ENCODE data around the gene CALU. TPM values are rescaled to one million over a fixed set of nuclear protein-coding genes. Genes with fewer than 3 reads are reported as not detected.

The CALU gene
- total and polyA plus RNA-seq, 4 donors = 23.9 to 115 (median 99.0) TPM

DNA sequence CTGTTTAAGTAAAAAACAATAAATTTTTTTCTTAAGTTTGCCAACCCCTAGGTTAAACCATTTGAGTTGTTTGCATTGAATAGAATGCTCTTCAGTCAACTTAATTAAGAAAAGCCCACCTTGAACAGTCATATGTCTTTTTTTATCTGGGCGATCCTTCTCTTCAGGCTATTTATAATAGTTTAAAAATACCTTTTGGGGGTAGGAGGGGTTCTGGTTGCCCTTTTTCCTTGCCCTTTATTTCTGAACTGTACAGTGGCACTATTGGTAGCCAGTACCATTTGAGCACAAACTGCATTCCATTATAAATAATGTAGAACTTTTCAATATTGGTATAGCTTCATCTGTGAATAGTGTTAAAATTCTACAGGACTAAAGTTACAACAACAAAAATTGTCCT, 13.1 kb downstream of the CALU start:
- Histone ChIP-seq H3K4me1 (ENCODE audit: control insufficient read depth in 5 of 5, insufficient read depth in 5 of 5, low read length in 5 of 5) (peaks cover 0 to 31% (median 2%) of the 10 kb centered on the region in 5 donors), H3K27me3 (ENCODE audit: control insufficient read depth in 3 of 3, insufficient read depth in 3 of 3, low read length in 2 of 3) (no peaks in the 10 kb centered on the region), H3K9me3 (ENCODE audit: control insufficient read depth in 4 of 4, insufficient read depth in 3 of 4, low read length in 3 of 4) (no peaks in the 10 kb centered on the region), H3K9ac (ENCODE audit: insufficient read depth in 1 of 2, low read length in 2 of 2) (no peak overlapping the region), H3K27ac (ENCODE audit: low read depth in 1 of 2, low read length in 1 of 2) (peak overlapping the region in 1 of 2 donors; percentile 45), H3K36me3 (ENCODE audit: control insufficient read depth in 4 of 4, insufficient read depth in 4 of 4, low read length in 4 of 4) (peaks cover 20 to 45% (median 24%) of the 10 kb centered on the region in 4 donors), H3K4me3 (no peak overlapping the region)
- TF ChIP-seq, protein P1, sequence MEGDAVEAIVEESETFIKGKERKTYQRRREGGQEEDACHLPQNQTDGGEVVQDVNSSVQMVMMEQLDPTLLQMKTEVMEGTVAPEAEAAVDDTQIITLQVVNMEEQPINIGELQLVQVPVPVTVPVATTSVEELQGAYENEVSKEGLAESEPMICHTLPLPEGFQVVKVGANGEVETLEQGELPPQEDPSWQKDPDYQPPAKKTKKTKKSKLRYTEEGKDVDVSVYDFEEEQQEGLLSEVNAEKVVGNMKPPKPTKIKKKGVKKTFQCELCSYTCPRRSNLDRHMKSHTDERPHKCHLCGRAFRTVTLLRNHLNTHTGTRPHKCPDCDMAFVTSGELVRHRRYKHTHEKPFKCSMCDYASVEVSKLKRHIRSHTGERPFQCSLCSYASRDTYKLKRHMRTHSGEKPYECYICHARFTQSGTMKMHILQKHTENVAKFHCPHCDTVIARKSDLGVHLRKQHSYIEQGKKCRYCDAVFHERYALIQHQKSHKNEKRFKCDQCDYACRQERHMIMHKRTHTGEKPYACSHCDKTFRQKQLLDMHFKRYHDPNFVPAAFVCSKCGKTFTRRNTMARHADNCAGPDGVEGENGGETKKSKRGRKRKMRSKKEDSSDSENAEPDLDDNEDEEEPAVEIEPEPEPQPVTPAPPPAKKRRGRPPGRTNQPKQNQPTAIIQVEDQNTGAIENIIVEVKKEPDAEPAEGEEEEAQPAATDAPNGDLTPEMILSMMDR (IDR thresholded peaks at IDR 0.05; ENCODE audit: control extremely low read depth, extremely low read depth) = no peak
- ATAC-seq (ENCODE audit: insufficient read depth, low FRiP score) = no peak
- DNase-seq = no peak
- 95 to 97% methylated on average over 1 of the region's 1 CpG for WGBS, 2 donors

DNA sequence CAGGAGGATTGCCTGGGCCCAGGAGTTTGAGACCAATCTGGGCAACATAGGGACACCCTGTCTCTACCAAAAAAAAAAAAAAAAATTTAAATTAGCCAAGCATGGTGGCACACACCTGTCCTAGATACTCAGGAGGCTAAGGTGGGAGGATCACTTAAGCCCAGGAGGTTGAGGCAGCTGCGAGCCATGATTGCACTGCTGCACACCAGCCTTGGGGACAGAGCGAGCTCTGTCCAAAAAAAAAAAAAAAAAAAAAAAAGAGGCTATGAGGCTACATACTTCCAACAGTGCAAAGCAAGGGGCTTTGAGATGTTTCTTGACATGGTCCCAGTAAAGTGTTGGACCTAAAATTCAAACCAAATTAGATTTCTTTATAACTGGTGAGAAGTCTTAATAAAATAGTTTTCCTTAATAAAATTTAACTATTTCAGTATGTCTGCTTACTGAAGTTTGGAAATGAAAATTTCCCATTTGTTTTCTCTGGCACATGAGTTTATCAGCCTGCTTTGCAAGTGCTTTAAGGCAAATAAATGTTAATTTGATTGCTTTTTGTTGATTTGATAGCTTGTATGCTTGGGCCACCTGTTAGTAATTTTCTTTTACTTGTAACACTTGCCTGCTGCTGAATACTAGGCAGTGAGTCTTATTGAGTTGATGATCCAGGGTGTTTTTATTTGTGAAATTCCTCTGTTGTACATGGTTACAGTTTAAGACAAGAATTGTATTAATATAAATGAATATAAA, 16.1 kb downstream of the CALU start:
- TF ChIP-seq, protein P1 (IDR thresholded peaks at IDR 0.05; ENCODE audit: control extremely low read depth, extremely low read depth) = no peak
- H3K27ac ChIP-seq (ENCODE audit: low read depth in 1 of 2, low read length in 1 of 2) = peak overlapping the region in 1 of 2 donors; percentile 67
- ATAC-seq (ENCODE audit: insufficient read depth, low FRiP score) (no peak), DNase-seq (no peak)
- H3K36me3 ChIP-seq (ENCODE audit: control insufficient read depth in 4 of 4, insufficient read depth in 4 of 4, low read length in 4 of 4) = peaks cover 21 to 52% (median 27%) of the 10 kb centered on the region in 4 donors
- H3K27me3 ChIP-seq (ENCODE audit: control insufficient read depth in 3 of 3, insufficient read depth in 3 of 3, low read length in 2 of 3) = no peaks in the 10 kb centered on the region
- peaks cover 0 to 23% (median 2%) of the 10 kb centered on the region in 5 donors for H3K4me1 ChIP-seq (ENCODE audit: control insufficient read depth in 5 of 5, insufficient read depth in 5 of 5, low read length in 5 of 5)
- no peak overlapping the region for H3K4me3 ChIP-seq
- no peaks in the 10 kb centered on the region for H3K9me3 ChIP-seq (ENCODE audit: control insufficient read depth in 4 of 4, insufficient read depth in 3 of 4, low read length in 3 of 4)
- WGBS, 2 donors = 92 to 96% methylated on average over 2 of the region's 2 CpGs
- no peak overlapping the region for H3K9ac ChIP-seq (ENCODE audit: insufficient read depth in 1 of 2, low read length in 2 of 2)

DNA sequence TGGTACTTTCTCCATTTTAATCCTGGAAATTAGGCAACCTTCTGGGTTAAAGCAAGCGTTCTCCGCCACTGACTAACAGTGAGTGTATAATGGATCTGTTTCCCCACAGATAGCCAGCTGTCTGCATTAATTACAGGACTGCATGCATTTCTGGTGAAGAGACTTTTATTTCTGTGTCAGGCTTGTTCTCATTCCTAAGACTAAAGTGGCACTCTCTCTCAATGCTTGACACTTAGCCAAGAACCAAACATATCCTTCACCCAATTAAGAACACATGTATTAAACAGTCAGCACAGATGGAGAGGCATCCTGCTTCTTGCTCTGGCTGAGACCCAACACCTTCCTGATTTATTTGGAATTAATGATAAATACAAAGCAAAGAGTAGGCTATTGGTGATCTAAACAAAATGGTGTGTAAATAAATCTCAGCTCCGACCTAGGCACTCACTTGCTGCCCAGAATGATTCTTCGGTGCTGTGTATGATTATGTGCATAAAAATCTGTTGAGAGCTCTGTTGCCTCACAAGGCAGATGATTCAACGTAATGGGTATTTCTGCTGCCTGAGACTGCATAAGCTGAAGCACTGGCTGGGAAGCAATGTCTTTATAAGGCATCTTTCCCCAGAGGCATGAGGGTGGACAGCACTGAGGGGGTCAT, 16.8 kb downstream of the CALU start:
- peaks cover 21 to 53% (median 27%) of the 10 kb centered on the region in 4 donors for H3K36me3 ChIP-seq (ENCODE audit: control insufficient read depth in 4 of 4, insufficient read depth in 4 of 4, low read length in 4 of 4)
- DNase-seq = peak in 1 of 3 donors; percentile 29

More for the DNA sequence above, 16.8 kb downstream of the CALU start:
- H3K4me3 ChIP-seq = no peak overlapping the region
- no peaks in the 10 kb centered on the region for H3K9me3 ChIP-seq (ENCODE audit: control insufficient read depth in 4 of 4, insufficient read depth in 3 of 4, low read length in 3 of 4)
- TF ChIP-seq, protein P1 (IDR thresholded peaks at IDR 0.05; ENCODE audit: control extremely low read depth, extremely low read depth) = no peak
- WGBS, 2 donors = 69 to 76% methylated on average over 5 of the region's 5 CpGs
- H3K27ac ChIP-seq (ENCODE audit: low read depth in 1 of 2, low read length in 1 of 2) = peak overlapping the region in 1 of 2 donors; percentile 90
- H3K27me3 ChIP-seq (ENCODE audit: control insufficient read depth in 3 of 3, insufficient read depth in 3 of 3, low read length in 2 of 3) = no peaks in the 10 kb centered on the region
- no peak overlapping the region for H3K9ac ChIP-seq (ENCODE audit: insufficient read depth in 1 of 2, low read length in 2 of 2)
- ATAC-seq (ENCODE audit: insufficient read depth, low FRiP score) = no peak
- peaks cover 0 to 23% (median 2%) of the 10 kb centered on the region in 5 donors for H3K4me1 ChIP-seq (ENCODE audit: control insufficient read depth in 5 of 5, insufficient read depth in 5 of 5, low read length in 5 of 5)
